GM18508 (cell line): ENCODE data around the gene MAPK6.
"Not testable (repeated sequence)": the region's sequence is repeated elsewhere in the genome, so short reads cannot be mapped to it uniquely, and the experiment has no call there.

Experiments
- ATAC-seq: cut with Tn5 transposase; IDR thresholded peaks from one replicate; pipeline ENCODE4 v1.9.1; 2021; ENCODE audit warnings: moderate number of reproducible peaks; ENCODE audit not compliant: insufficient read depth, unreplicated experiment

Gene MAPK6

GRCh38 chr15:52078197-52078875 lies 59.3 kb downstream of the MAPK6 start:
- no peak for ATAC-seq

DNA sequence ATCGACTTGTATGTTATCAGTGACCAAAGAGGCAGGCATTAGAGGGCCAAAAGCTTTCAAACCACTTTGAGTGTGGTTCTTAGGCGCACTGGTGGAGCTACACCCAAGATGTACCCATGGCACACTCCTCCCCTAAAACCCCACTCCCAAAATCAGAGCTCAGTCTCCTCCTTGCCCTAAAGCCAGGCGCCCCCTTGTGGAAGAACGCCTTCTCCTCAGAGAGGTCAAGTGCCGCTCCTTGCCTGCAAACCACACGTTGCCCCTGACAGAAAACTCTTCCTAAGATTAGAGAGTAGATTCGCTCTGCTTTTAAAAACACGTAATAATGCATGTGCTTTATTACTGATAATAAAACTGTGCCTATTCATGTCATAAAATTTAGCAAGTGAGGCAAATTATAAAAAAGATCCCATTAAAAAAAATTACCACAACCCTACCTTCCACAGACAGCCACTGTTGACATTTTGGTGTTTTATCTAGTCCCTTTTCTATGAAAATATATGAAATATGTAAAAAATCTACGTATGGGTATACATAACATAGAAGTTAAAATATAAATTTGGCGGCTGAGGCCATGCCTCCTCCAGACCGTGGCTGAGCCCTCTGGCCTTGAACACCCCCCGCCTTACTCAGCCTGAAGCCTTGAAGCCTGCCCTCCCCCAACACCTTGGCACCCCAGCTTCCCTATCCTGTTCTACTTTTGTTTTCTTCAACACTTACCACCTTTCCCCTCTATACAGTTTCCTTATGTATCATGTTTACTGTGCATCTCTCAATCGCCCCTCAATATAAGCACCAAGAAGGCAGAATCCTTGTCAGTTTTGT lies 60.1 kb downstream of the MAPK6 start:
- ATAC-seq = no peak

DNA sequence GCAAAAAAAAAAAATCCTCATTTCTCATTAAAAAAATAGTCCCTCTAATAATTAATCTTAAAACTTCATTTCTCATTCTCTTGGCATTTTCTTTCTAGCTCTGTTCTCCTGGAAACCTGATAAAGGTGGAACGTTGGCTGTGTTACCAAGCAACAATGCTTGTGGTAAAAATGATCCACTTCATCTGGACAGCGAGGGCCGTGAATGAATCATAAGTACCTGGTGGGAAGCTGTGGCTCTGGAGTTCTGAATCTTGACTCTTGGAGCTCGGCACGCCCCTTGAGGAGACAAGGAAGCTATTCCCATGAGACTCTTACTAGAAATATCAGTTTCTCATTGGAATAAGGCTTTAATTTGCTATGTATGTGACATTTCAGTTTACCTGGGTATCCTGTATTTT lies 61.0 kb downstream of the MAPK6 start:
- ATAC-seq = no peak

DNA sequence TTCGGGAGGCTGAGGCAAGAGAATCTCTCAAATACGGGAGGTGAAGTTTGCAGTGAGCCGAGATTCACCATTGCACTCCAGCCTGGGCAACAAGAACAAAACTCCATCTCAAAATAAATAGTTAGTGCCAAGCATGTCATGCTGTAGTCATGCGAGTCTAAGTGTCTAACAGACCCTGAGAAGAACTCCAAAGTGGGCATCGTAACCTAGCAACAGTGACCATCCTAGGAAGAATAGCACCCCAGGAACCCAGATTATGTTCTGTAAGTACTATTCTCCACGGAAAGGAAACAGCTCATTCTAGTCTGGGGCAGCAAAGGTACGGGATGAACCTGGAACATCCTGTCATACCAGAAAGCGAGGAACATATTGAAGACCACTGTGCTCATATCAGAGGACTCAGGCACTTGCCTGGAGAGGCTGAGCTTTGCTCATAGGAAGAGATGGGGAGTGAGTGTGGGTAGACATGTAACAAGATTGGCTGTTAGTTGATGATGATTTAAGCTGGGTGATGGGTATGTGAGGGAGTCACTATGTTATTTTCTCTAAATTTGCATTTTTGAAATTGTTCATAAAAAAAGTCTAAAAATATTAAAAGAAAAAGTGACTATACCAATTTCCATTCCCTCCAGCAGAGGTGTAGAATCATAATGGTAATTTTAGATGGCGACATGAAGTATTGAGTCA lies 61.8 kb downstream of the MAPK6 start:
- no peak for ATAC-seq

GRCh38 chr15:52082197-52083036 lies 63.4 kb downstream of the MAPK6 start:
- ATAC-seq = peak; percentile 63

DNA sequence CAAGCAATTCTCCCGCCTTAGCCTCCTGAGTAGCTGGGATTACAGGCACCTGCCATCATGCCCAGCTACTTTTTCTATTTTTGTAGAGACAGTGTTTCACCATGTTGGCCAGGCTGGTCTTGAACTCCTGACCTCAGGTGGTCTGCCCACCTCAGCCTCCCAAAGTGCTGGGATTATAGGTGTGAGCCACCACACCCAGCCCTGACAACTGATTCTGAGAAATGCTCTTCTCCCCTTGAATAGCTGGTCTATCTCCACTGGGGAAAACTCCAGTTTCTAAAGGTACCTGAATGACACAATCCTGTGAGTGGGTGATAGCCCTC lies 64.0 kb downstream of the MAPK6 start:
- not testable (repeated sequence) for ATAC-seq

- no peak for ATAC-seq
Observed at GRCh38 chr15:52083603-52084002, 64.6 kb downstream of the MAPK6 start.

DNA sequence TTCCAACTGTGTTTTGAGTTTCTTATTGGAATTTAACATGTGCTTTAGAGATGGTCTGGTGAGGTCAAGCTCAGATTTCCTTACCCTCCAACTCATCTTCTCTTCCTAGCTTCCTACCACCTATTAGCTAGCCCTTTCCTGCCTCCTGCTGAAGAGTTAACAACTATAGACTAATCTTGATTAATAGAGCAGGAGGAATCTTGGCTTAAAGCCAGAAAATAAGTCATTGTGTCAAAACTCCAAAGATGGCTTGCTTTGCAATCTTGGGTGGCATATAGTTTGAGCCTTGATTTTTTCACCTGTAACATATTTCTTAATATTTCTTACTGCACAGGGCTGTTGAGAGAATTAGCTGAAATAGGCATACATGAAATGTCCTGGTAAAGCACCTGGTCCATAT lies 66.3 kb downstream of the MAPK6 start:
- ATAC-seq = no peak

GRCh38 chr15:52086011-52086786 lies 67.2 kb downstream of the MAPK6 start:
- ATAC-seq = no peak

DNA sequence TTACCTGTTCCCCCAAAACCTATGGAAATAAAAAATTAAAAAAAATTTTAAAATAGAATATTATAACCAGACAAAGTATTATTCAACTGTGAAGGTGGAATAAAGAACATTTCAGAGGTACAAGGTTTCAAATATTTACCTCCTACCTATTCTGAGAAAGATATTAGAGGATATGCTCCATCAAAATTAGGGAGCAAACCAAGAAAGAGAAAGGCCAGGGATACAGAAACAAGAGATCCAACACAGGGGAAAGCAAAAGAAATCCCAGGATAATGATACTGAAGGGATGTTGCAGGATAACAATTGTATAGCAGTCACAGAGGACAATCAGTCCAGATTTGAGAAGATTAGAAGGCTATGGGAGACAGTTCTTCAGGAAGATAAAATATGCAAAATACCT lies 71.2 kb downstream of the MAPK6 start:
- no peak for ATAC-seq

- no peak for ATAC-seq
Observed at GRCh38 chr15:52093167-52093538, 74.1 kb downstream of the MAPK6 start.

GRCh38 chr15:52093539-52094510 lies 74.8 kb downstream of the MAPK6 start:
- ATAC-seq = no peak

DNA sequence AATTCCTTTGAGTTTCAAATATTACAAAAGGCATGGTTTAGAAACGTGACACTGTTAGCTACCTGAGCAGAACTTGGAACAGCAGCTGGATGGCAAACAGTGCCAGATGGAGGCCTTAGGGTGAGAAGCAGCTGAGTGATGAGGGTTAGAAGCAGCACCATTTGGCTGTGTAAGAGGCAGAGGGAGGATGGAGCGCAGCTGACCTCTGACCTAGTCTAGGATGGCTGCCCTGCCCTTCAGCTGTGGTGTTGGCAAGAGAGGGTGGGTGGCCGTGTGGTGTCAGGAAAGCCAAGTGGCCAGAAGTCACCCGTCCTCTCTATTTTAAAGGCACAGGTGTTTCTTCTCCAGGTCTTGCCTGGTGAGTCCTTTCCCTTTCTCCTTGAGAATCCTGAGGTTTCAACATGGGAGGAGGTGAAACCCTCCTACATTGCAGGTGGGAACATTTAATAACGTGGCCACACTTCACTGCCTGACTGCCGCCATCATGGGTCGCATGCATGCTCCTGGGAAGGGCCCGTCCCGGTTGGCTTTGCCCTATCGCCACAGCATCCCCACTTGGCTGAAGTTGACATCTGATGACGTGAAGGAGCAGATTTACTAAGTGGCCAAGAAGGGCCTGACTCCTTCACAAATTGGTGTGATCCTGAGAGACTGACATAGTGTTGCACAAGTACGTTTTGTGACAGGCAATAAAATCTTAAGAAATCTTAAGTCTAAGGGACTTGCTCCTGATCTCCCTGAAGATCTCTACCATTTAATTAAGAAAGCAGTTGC lies 76.0 kb downstream of the MAPK6 start:
- ATAC-seq = no peak

- no peak for ATAC-seq
Observed at GRCh38 chr15:52095597-52096262, 76.7 kb downstream of the MAPK6 start.

DNA sequence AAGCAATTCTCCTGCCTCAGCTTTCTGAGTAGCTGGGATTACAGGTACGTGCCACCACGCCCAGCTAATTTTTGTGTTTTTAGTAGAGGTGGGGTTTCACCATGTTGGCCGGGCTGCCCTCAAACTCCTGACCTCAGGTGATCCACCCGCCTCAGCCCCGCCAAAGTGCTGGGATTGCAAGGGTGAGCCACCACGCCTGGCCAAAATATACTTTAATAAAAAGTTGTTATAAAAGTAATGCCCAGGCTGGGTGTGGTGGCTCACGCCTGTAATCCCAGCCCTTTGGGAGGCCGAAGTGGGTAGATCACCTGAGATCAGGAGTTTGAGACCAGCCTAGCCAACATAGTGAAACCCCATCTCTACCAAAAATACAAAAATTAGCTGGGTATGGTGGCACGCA lies 77.5 kb downstream of the MAPK6 start:
- ATAC-seq = not testable (repeated sequence)

- ATAC-seq = no peak
Observed at GRCh38 chr15:52097180-52097579, 78.2 kb downstream of the MAPK6 start.

DNA sequence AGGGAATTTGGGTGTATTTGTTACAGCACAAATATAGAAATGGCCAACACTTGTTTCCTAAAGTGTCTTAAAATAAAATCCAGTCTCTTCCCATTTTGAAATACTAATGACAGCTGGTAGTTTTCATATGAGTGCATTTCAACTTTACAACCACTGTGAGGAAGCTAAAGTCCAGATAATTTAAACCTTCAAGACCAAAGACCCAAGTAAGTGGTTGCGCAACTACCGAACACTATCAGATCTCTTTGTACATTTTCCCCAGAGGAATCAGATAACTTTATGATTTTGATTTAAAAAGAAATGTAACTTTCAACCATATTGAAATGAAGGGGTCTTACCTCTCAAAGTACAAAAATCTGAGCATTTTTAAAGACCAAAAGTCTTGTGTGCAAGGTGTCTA lies 79.3 kb downstream of the MAPK6 start:
- no peak for ATAC-seq
